Left kidney (tissue), 8 donors: Measurements from ENCODE around the gene P3H1. TPM values are rescaled to one million over a fixed set of nuclear protein-coding genes. Genes with fewer than 3 reads are reported as not detected.
"Not testable (repeated sequence)": the region's sequence is repeated elsewhere in the genome, so short reads cannot be mapped to it uniquely, and the experiment has no call there.

Source experiments
- DNase-seq: peaks from one replicate; pipeline ENCODE4 v3.0.0-alpha.2; 2013
- long read RNA-seq, 8 donors: transcript quantifications; one replicate each; lab custom pipeline, GENCODE V29; 2026
- polyA plus RNA-seq: library from polyadenylated mRNA; unstranded; fragments of 120-200 nt; gene quantifications from one replicate; pipeline ENCODE4 v1.2.1, GENCODE V29; 2013; ENCODE audit not compliant: insufficient read length

The P3H1 gene
- 73.6 TPM for polyA plus RNA-seq
- long read RNA-seq, donor 1, transcript P3H1-202 (15 exons, 2,585 nt), result major isoform, 15 of 19 reads
- long read RNA-seq, donor 1, partial matches to known transcripts, result 0 of 19 reads
- long read RNA-seq, donor 1, other reads (novel, unspliced or antisense), result 0 of 19 reads
- long read RNA-seq, donor 2, transcript P3H1-202 (15 exons, 2,585 nt), result major isoform, 14 of 60 reads
- long read RNA-seq, donor 2, partial matches to known transcripts, result 41 of 60 reads
- long read RNA-seq, donor 2, other reads (novel, unspliced or antisense), result 0 of 60 reads
- long read RNA-seq, donor 3, transcript P3H1-202 (15 exons, 2,585 nt), result major isoform, 7 of 9 reads
- long read RNA-seq, donor 3, partial matches to known transcripts, result 0 of 9 reads
- long read RNA-seq, donor 3, other reads (novel, unspliced or antisense), result 0 of 9 reads
- long read RNA-seq, donor 4, partial matches to known transcripts, result 0 of 2 reads
- long read RNA-seq, donor 4, other reads (novel, unspliced or antisense), result 0 of 2 reads
- long read RNA-seq, donor 5, transcript P3H1-202 (15 exons, 2,585 nt), result major isoform, 15 of 18 reads
- long read RNA-seq, donor 5, partial matches to known transcripts, result 0 of 18 reads
- long read RNA-seq, donor 5, other reads (novel, unspliced or antisense), result 0 of 18 reads
- long read RNA-seq, donor 6, transcript P3H1-213 (2 exons, 3,001 nt), result minor isoform, 7 of 19 reads
- long read RNA-seq, donor 6, transcript P3H1-202 (15 exons, 2,585 nt), result major isoform, 10 of 19 reads
- long read RNA-seq, donor 6, partial matches to known transcripts, result 0 of 19 reads
- long read RNA-seq, donor 6, other reads (novel, unspliced or antisense), result 0 of 19 reads
- long read RNA-seq, donor 7, transcript P3H1-202 (15 exons, 2,585 nt), result major isoform, 16 of 29 reads
- long read RNA-seq, donor 7, partial matches to known transcripts, result 7 of 29 reads
- long read RNA-seq, donor 7, other reads (novel, unspliced or antisense), result 0 of 29 reads
- long read RNA-seq, donor 8, transcript P3H1-202 (15 exons, 2,585 nt), result major isoform, 8 of 12 reads
- long read RNA-seq, donor 8, partial matches to known transcripts, result 0 of 12 reads
- long read RNA-seq, donor 8, other reads (novel, unspliced or antisense), result 0 of 12 reads

GRCh38 chr1:42766741-42767509 lies at the start of gene P3H1, which contains the start of gene C1orf50:
Gene P3H1 (minus strand): TSS chr1:42767028. CDS start chr1:42766971, 57 bp downstream.
Gene C1orf50 (plus strand): TSS chr1:42767249. CDS start chr1:42767312, 63 bp downstream.
- DNase-seq, result peak; percentile 100

- DNase-seq, result no peak
Measured at GRCh38 chr1:42815941-42816584, 49.2 kb upstream of the P3H1 start.

GRCh38 chr1:42814815-42815214 lies 48.0 kb upstream of the P3H1 start:
- not testable (repeated sequence) for DNase-seq

GRCh38 chr1:42807056-42807668 lies 40.3 kb upstream of the P3H1 start:
- DNase-seq, result no peak

- DNase-seq, result no peak
Measured at GRCh38 chr1:42806593-42806992, 39.8 kb upstream of the P3H1 start.

GRCh38 chr1:42806171-42806570 lies 39.3 kb upstream of the P3H1 start:
- DNase-seq, result no peak

- DNase-seq, result no peak
Measured at GRCh38 chr1:42801832-42802473, 35.1 kb upstream of the P3H1 start.

- DNase-seq, result no peak
Measured at GRCh38 chr1:42797979-42798378, 31.2 kb upstream of the P3H1 start.

- no peak for DNase-seq
Measured at GRCh38 chr1:42797414-42797813, 30.6 kb upstream of the P3H1 start.

- no peak for DNase-seq
Measured at GRCh38 chr1:42793824-42794223, 27.0 kb upstream of the P3H1 start.

- DNase-seq, result no peak
Measured at GRCh38 chr1:42788021-42788420, 21.2 kb upstream of the P3H1 start.

- DNase-seq, result no peak
Measured at GRCh38 chr1:42786097-42786496, 19.3 kb upstream of the P3H1 start.

- peak; percentile 12 for DNase-seq
Measured at GRCh38 chr1:42784946-42785693, 18.3 kb upstream of the P3H1 start, which contains the start of gene TMEM269. Gene TMEM269 (plus strand): TSS chr1:42784991. CDS start chr1:42789894, 4,903 bp downstream.

GRCh38 chr1:42784547-42784945 lies 17.7 kb upstream of the P3H1 start:
- DNase-seq, result no peak

- no peak for DNase-seq
Measured at GRCh38 chr1:42783092-42783491, 16.3 kb upstream of the P3H1 start.

- no peak for DNase-seq
Measured at GRCh38 chr1:42780176-42780575, 13.3 kb upstream of the P3H1 start.

GRCh38 chr1:42779725-42780124 lies 12.9 kb upstream of the P3H1 start:
- DNase-seq, result no peak

- peak; percentile 14 for DNase-seq
Measured at GRCh38 chr1:42777852-42778251, 11.0 kb upstream of the P3H1 start.

- no peak for DNase-seq
Measured at GRCh38 chr1:42776502-42776901, 9.7 kb upstream of the P3H1 start.
